ENCODE results near the gene DHCR24.
A peak's percentile ranks its signal among the peaks of the same experiment; 100 is the strongest.
"Not testable (repeated sequence)": the region's sequence is repeated elsewhere in the genome, so short reads cannot be mapped to it uniquely, and the experiment has no call there.

DHCR24 gene, protein sequence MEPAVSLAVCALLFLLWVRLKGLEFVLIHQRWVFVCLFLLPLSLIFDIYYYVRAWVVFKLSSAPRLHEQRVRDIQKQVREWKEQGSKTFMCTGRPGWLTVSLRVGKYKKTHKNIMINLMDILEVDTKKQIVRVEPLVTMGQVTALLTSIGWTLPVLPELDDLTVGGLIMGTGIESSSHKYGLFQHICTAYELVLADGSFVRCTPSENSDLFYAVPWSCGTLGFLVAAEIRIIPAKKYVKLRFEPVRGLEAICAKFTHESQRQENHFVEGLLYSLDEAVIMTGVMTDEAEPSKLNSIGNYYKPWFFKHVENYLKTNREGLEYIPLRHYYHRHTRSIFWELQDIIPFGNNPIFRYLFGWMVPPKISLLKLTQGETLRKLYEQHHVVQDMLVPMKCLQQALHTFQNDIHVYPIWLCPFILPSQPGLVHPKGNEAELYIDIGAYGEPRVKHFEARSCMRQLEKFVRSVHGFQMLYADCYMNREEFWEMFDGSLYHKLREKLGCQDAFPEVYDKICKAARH

DNA sequence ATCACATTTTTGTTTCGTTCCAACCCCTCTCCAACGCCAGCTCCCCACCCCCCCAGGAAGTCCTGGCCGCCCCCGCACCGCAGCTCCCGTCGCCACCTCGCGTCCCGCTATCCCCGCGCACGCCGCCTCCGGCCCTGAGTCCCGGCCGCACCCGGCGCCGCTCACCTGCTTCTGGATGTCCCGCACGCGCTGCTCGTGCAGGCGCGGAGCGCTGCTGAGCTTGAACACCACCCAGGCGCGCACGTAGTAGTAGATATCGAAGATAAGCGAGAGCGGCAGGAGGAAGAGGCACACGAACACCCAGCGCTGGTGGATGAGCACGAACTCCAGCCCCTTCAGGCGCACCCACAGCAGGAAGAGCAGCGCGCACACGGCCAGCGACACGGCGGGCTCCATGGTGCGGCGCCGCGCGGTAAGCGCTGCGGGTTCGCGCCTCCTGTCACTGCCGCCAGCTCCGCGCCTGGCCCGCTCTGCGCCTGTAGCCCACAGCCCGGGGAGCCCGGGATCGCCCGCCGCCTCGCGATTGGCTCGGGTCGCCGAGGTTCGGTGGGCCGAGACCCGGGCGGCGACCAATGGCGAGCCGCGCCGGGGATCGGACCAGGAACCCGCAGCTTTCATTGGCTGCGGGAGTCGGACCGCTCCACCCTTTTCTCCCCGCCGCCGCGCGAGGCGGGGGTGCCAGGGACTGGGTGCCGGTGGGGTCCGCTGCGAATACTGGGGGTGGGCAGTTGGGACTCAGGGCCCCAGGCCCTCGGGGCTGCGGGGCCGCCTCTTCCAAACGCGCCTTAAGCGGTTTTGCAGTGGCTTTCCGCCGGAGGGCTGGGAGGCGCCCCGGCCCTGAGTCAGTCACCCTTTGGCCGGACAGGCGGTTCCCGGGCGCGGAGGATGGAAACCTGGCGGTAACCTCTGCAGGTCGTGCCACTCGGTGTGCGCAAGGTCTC is at the start of gene DHCR24:
DHCR24 (minus strand) TSS at position 472 of the 941 bp plus-strand sequence; CDS start at position 396, 76 bp downstream.
- no peaks in the 10 kb centered on the region for H3K9me3 Mint-ChIP-seq
- TF ChIP-seq, protein P1, sequence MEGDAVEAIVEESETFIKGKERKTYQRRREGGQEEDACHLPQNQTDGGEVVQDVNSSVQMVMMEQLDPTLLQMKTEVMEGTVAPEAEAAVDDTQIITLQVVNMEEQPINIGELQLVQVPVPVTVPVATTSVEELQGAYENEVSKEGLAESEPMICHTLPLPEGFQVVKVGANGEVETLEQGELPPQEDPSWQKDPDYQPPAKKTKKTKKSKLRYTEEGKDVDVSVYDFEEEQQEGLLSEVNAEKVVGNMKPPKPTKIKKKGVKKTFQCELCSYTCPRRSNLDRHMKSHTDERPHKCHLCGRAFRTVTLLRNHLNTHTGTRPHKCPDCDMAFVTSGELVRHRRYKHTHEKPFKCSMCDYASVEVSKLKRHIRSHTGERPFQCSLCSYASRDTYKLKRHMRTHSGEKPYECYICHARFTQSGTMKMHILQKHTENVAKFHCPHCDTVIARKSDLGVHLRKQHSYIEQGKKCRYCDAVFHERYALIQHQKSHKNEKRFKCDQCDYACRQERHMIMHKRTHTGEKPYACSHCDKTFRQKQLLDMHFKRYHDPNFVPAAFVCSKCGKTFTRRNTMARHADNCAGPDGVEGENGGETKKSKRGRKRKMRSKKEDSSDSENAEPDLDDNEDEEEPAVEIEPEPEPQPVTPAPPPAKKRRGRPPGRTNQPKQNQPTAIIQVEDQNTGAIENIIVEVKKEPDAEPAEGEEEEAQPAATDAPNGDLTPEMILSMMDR (IDR thresholded peaks at IDR 0.05; ENCODE audit: unreplicated experiment in 3 of 3), result no peak
- peaks cover 23% of the 10 kb centered on the region for H3K36me3 Mint-ChIP-seq (ENCODE audit: low read depth)
- H3K27me3 Mint-ChIP-seq (ENCODE audit: low read depth), result peaks cover 4% of the 10 kb centered on the region
- H3K4me3 Mint-ChIP-seq, result peak within 1 kb of the TSS; percentile 96 to 98 (median 97)
- peak within 1 kb of the TSS; percentile 72 to 92 (median 80) for H3K27ac Mint-ChIP-seq
- H3K4me1 Mint-ChIP-seq, result peaks cover 35% of the 10 kb centered on the region

DNA sequence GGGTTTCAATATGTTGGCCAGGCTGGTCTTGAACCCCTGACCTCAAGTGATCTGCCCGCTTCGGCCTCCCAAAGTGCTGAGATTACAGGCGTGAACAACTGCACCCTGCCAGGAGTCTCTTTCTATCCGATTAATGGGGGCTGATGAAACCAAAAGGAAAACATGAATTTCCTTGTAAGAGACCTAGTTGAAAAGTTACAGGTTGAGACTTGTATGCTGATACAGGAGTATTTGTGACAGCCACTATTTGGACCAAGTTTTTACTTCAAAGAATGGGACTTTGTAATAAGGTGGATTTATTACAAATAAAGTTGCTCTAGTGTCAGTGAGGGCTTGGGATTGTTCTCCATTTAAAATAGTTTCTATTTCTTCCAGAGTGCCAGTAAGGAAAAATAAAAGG is 49.8 kb upstream of the DHCR24 start:
- Mint-ChIP-seq H3K27me3 (ENCODE audit: low read depth) (no peaks in the 10 kb centered on the region), H3K27ac (peak overlapping the region; percentile 17 to 50 (median 40)), H3K36me3 (ENCODE audit: low read depth) (no peaks in the 10 kb centered on the region), H3K4me1 (peaks cover 40% of the 10 kb centered on the region), H3K9me3 (peaks cover 7% of the 10 kb centered on the region), H3K4me3 (no peak overlapping the region)
- TF ChIP-seq, protein P1 (IDR thresholded peaks at IDR 0.05; ENCODE audit: unreplicated experiment in 3 of 3), result no peak

DNA sequence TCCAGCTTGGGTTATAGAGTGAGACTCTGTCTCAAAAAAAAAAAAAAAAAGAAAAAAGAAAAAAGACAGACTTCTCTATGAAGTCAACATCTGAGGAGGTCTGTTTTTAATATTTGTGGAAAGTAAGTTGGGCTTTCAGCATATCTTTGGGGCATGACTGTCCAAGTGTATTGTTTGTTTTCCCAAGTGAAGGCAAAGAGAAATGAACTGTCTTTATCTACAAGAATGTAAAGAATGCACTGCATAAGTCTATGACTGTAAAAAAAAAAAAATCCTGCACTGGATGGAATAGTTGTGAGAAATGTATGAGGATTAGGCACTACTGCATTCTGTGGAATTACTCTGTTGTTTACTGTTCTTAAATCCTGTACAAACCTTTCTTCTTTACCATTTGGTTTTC is 47.9 kb upstream of the DHCR24 start:
- peaks cover 36% of the 10 kb centered on the region for H3K4me1 Mint-ChIP-seq
- no peaks in the 10 kb centered on the region for H3K27me3 Mint-ChIP-seq (ENCODE audit: low read depth)
- no peak overlapping the region for H3K4me3 Mint-ChIP-seq
- TF ChIP-seq, protein P1 (IDR thresholded peaks at IDR 0.05; ENCODE audit: unreplicated experiment in 3 of 3), result no peak
- no peaks in the 10 kb centered on the region for H3K36me3 Mint-ChIP-seq (ENCODE audit: low read depth)
- peak overlapping the region in 2 of 3 experiments; percentile 69 to 84 for H3K27ac Mint-ChIP-seq
- H3K9me3 Mint-ChIP-seq, result peaks cover 7% of the 10 kb centered on the region

DNA sequence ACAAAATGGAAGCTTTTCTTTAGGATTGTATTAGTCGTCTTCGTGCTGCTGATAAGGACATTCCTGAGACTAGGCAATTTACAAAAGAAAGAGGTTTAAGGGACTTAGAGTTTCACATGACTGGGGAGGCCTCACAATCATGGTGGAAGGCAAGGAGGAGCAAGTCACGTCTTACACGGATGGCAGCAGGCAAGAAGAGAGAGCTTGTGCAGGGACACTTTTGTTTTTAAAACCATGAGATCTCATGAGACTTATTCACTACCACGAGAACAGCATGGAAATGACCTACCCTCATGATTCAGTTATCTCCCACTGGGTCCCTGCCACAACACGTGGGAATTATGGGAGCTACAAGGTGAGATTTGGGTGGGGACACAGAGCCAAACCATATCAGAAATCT is 47.1 kb upstream of the DHCR24 start:
- not testable (repeated sequence) for H3K4me3 Mint-ChIP-seq; H3K9me3 Mint-ChIP-seq; H3K27me3 Mint-ChIP-seq (ENCODE audit: low read depth); H3K36me3 Mint-ChIP-seq (ENCODE audit: low read depth)
- H3K27ac Mint-ChIP-seq, result peak overlapping the region in 2 of 3 experiments; percentile 14 to 25
- peaks cover 38% of the 10 kb centered on the region for H3K4me1 Mint-ChIP-seq

DNA sequence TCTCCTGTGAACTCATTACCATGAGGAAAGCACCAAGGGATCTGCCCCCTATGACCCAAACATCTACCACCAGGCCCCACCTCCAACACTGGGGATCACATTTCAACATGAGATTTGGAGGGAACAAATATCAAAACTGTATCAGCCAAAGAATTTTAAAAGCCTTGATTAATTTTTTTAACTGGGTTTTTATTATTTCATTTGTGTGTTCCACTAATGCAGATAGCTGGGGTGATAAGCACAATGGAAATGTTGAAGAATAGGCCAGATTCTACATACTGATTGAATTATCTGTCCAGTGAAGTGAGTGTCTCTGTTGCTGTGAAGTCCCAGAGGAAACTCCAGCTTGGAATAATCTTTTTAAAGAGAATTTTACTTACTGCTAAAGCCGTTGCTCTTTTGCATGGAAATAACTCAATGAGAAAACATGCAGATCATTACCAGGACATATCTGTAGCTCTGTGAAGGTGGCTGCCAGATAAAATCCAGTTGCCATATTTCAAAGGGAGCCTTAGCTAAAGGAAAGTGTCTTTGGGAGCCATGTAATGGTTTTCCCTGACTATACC is 44.4 kb upstream of the DHCR24 start:
- H3K36me3 Mint-ChIP-seq (ENCODE audit: low read depth), result no peaks in the 10 kb centered on the region
- no peak overlapping the region for H3K27ac Mint-ChIP-seq
- TF ChIP-seq, protein P1 (IDR thresholded peaks at IDR 0.05; ENCODE audit: unreplicated experiment in 3 of 3), result no peak
- peaks cover 5% of the 10 kb centered on the region for H3K9me3 Mint-ChIP-seq
- H3K27me3 Mint-ChIP-seq (ENCODE audit: low read depth), result no peaks in the 10 kb centered on the region
- peaks cover 41% of the 10 kb centered on the region for H3K4me1 Mint-ChIP-seq
- no peak overlapping the region for H3K4me3 Mint-ChIP-seq

DNA sequence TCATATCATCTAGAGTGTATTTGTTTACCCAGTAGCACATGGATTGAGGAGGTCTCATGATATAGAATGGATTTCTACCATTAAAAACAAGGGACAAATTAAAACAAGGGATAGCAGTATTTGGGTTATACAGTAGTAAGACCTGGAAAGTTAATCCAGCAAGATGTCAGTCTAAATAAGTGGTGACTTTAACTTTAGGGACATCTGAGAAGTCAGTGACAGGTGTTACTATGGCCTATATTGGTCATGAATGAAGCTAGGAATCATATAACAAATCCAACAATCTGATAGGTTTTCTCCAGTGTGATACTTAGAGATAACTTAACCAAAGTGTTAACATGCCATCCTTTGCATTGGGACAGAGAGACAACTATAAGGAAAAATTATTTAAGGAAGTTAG is 42.7 kb upstream of the DHCR24 start:
- Mint-ChIP-seq H3K9me3 (peaks cover 5% of the 10 kb centered on the region), H3K4me3 (no peak overlapping the region), H3K27me3 (ENCODE audit: low read depth) (peaks cover 5% of the 10 kb centered on the region), H3K4me1 (peaks cover 37% of the 10 kb centered on the region), H3K27ac (no peak overlapping the region), H3K36me3 (ENCODE audit: low read depth) (no peaks in the 10 kb centered on the region)
- TF ChIP-seq, protein P1 (IDR thresholded peaks at IDR 0.05; ENCODE audit: unreplicated experiment in 3 of 3), result no peak
